Thyroid gland (tissue), 4 donors: ENCODE measurements around the gene UBE3A.

Source experiments
- POLR2A ChIP-seq, 2 donors: fragments of 450-650 bp; IDR thresholded peaks; one replicate each; pipeline ENCODE4 v1.6.1; 2017; ENCODE audit warnings: antibody characterized with exemption in 2 of 2, mild to moderate bottlenecking in 2 of 2, moderate library complexity in 1 of 2
- TF ChIP-seq, protein P1 (sequence below), 6 experiments: fragments of 200-600 bp in 3 of 6; fragments of 450-650 bp in 3 of 6; sonication (generic) in 3 of 6; IDR thresholded peaks; one replicate each; pipeline ENCODE4 v1.5.1; 2016 to 2019; ENCODE audit warnings: antibody characterized with exemption in 6 of 6, mild to moderate bottlenecking in 2 of 6, inconsistent platforms in 1 of 6, moderate library complexity in 1 of 6

DNA sequence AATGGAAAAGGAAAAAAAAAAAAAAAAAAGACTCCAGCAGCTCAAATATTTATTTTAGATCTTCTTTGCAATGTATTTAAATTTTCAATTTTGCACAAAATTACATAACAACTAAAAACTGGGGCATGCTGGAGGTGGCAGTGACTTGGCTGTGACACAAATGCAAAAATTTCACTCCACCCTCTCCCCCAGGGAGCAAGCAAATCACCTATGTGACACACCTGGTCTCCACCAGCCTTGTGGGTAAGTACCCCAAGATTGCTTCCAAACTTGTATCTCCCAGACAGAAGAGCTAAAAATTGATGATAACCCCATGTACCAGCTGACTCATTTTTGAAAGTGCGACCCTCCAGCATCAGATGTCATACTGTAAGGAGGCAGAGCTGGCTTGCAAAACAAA lies 32.0 kb downstream of the UBE3A start:
- no peak for TF ChIP-seq POLR2A (IDR thresholded peaks at IDR 0.05)
- TF ChIP-seq, protein P1, sequence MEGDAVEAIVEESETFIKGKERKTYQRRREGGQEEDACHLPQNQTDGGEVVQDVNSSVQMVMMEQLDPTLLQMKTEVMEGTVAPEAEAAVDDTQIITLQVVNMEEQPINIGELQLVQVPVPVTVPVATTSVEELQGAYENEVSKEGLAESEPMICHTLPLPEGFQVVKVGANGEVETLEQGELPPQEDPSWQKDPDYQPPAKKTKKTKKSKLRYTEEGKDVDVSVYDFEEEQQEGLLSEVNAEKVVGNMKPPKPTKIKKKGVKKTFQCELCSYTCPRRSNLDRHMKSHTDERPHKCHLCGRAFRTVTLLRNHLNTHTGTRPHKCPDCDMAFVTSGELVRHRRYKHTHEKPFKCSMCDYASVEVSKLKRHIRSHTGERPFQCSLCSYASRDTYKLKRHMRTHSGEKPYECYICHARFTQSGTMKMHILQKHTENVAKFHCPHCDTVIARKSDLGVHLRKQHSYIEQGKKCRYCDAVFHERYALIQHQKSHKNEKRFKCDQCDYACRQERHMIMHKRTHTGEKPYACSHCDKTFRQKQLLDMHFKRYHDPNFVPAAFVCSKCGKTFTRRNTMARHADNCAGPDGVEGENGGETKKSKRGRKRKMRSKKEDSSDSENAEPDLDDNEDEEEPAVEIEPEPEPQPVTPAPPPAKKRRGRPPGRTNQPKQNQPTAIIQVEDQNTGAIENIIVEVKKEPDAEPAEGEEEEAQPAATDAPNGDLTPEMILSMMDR (IDR thresholded peaks at IDR 0.05): no peak
